ENCODE data around the gene ZNF611.
"Not testable (repeated sequence)": the region's sequence is repeated elsewhere in the genome, so short reads cannot be mapped to it uniquely, and the experiment has no call there.

- not testable (repeated sequence) for TF ChIP-seq CTCF, POLR2AphosphoS5, POLR2A (IDR thresholded peaks at IDR 0.05)
Measured at GRCh38 chr19:52726051-52726450, 8.8 kb downstream of the ZNF611 start.
